Articular chondrocyte of knee joint (primary cell): ENCODE results near the gene KBTBD7. TPM values are rescaled to one million over a fixed set of nuclear protein-coding genes. Genes with fewer than 3 reads are reported as not detected.

Experiments used
- total RNA-seq: library from RNA; depleted of rRNA; stranded (reverse); fragments of >200 nt; gene quantifications from 2 replicates; pipeline ENCODE4 v1.2.3, GENCODE V29; 2012

KBTBD7 gene
- 6.3 and 9.1 TPM in 2 replicates for total RNA-seq

GRCh38 chr13:41193919-41194824 is at the start of gene KBTBD7:
Gene KBTBD7 (minus strand): TSS chr13:41194569. CDS start chr13:41194257, 312 bp downstream.

Other genes with a start within 250 kb of the KBTBD7 start
- gene ELF1, start 175.3 kb downstream of the KBTBD7 start, total RNA-seq, result 65.6 and 68.4 TPM in 2 replicates
- gene WBP4, start 133.1 kb downstream of the KBTBD7 start, total RNA-seq, result 9.4 and 11.9 TPM in 2 replicates
- gene KBTBD6, start 61.8 kb downstream of the KBTBD7 start, total RNA-seq, result 9.5 and 11.0 TPM in 2 replicates
- 12.5 and 15.1 TPM in 2 replicates for gene MTRF1, start 69.0 kb upstream of the KBTBD7 start, total RNA-seq
- 13.1 and 14.4 TPM in 2 replicates for gene NAA16, start 116.7 kb upstream of the KBTBD7 start, total RNA-seq